ENCODE results near the gene SLC16A3. TPM values are rescaled to one million over a fixed set of nuclear protein-coding genes. Genes with fewer than 3 reads are reported as not detected.

Gene SLC16A3
- total RNA-seq, 1 donor: 222 TPM

DNA sequence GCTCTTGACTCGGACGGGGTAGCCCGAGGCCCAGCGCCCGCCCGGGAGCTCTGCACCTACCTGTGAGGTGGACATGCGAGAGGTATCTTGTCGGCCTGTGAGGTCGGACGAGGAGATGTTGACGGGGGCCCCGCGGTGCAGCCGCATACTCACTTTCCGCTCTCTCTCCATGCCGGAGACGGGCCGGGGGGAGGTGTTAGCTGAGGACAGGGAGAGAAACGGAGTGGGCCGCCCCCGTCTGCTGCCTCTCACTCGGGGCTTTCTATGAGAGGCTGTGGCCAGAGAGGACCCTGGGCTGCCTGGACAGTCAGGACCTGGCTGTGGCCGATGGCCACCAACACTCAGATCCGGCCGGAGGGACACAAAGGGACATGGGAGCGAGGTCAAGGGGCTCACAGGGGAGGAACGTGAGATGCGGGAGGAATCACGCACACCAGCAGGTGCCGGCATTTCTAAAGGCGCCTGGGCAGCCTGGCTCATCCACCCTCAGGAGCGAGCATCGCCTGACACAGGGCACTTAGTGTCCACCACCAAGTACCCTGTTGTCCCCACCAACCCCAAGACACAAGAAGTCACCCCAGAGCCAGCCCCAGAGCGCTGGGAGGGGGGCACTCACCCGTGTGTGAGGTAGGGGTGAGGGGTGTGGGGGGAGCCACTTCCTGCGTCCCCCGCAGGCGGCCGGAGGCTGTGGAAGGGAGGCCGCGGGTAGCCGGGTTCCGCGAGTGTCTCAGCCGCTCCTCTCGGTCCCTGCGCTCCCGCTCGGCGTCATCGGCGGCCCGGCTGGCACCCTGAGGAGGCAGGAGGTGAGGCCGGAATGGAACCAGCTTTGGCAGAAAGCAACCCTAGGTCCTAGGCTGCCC, 20.2 kb downstream of the SLC16A3 start:
- Histone ChIP-seq H4K20me1 (ENCODE audit: insufficient read depth, low read length) (peaks cover 86% of the 10 kb centered on the region), H3K4me1 (ENCODE audit: insufficient read depth, low read length) (peaks cover 17% of the 10 kb centered on the region), H3K79me2 (ENCODE audit: insufficient read depth, low read length) (peaks cover 81% of the 10 kb centered on the region), H2AFZ (ENCODE audit: low read length) (no peak overlapping the region), H3K27me3 (ENCODE audit: insufficient read depth, low read length) (no peaks in the 10 kb centered on the region), H3K36me3 (ENCODE audit: insufficient read depth, low read length) (peaks cover 95% of the 10 kb centered on the region), H3K27ac (ENCODE audit: low read depth, low read length) (no peak overlapping the region), H3K4me3 (ENCODE audit: insufficient read depth, low read length) (no peak overlapping the region), H3K9me3 (ENCODE audit: low read depth, low read length) (no peaks in the 10 kb centered on the region), H3K4me2 (ENCODE audit: insufficient read depth, low read length) (no peak overlapping the region)
- peak; percentile 83 for DNase-seq (ENCODE audit: insufficient read length, low spot score, missing footprints)
- TF ChIP-seq, protein P1, sequence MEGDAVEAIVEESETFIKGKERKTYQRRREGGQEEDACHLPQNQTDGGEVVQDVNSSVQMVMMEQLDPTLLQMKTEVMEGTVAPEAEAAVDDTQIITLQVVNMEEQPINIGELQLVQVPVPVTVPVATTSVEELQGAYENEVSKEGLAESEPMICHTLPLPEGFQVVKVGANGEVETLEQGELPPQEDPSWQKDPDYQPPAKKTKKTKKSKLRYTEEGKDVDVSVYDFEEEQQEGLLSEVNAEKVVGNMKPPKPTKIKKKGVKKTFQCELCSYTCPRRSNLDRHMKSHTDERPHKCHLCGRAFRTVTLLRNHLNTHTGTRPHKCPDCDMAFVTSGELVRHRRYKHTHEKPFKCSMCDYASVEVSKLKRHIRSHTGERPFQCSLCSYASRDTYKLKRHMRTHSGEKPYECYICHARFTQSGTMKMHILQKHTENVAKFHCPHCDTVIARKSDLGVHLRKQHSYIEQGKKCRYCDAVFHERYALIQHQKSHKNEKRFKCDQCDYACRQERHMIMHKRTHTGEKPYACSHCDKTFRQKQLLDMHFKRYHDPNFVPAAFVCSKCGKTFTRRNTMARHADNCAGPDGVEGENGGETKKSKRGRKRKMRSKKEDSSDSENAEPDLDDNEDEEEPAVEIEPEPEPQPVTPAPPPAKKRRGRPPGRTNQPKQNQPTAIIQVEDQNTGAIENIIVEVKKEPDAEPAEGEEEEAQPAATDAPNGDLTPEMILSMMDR (IDR thresholded peaks at IDR 0.05; ENCODE audit: extremely low read depth, low read depth, low read length): no peak

DNA sequence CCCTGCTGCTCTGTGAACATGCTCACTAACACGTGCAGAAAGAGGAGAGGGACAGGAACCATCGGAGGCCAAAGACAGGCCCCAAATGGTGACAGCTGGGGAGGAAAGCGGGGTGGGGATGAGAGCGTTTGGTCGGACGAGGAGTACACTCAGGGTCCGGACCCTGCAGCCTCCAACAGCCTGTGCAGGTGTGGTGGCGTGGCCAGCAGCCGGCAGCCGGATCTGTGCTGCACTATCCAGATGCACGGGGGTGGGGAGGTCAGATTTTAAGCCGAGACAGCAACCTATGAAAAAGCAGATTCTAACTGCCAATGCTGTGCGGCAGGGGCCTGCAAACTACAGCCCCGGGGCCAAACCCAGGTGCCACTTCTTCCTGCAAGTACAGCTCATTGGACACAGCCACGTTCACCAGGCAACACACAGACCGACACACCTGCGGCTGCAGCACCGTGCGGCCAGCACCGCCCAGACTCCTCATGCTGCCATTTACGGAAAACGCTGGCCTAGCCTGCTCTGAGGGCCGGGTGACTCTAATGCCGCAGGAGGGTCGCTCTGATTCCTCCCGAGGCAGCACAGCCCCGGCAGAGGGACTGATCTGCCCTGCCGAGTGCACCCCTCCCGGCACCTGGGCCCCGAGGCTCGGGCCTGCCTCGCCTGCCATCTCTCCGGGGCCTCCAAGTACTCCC, 21.2 kb downstream of the SLC16A3 start:
- H3K27me3 ChIP-seq (ENCODE audit: insufficient read depth, low read length): no peaks in the 10 kb centered on the region
- no peak overlapping the region for H3K27ac ChIP-seq (ENCODE audit: low read depth, low read length)
- peaks cover 77% of the 10 kb centered on the region for H4K20me1 ChIP-seq (ENCODE audit: insufficient read depth, low read length)
- no peak overlapping the region for H2AFZ ChIP-seq (ENCODE audit: low read length)
- TF ChIP-seq, protein P1 (IDR thresholded peaks at IDR 0.05; ENCODE audit: extremely low read depth, low read depth, low read length): no peak
- H3K9me3 ChIP-seq (ENCODE audit: low read depth, low read length): no peaks in the 10 kb centered on the region
- DNase-seq (ENCODE audit: insufficient read length, low spot score, missing footprints): peak; percentile 68
- no peak overlapping the region for H3K4me3 ChIP-seq (ENCODE audit: insufficient read depth, low read length)
- H3K36me3 ChIP-seq (ENCODE audit: insufficient read depth, low read length): peaks cover 86% of the 10 kb centered on the region
- H3K4me2 ChIP-seq (ENCODE audit: insufficient read depth, low read length): no peak overlapping the region
- peaks cover 17% of the 10 kb centered on the region for H3K4me1 ChIP-seq (ENCODE audit: insufficient read depth, low read length)
- H3K79me2 ChIP-seq (ENCODE audit: insufficient read depth, low read length): peaks cover 77% of the 10 kb centered on the region

DNA sequence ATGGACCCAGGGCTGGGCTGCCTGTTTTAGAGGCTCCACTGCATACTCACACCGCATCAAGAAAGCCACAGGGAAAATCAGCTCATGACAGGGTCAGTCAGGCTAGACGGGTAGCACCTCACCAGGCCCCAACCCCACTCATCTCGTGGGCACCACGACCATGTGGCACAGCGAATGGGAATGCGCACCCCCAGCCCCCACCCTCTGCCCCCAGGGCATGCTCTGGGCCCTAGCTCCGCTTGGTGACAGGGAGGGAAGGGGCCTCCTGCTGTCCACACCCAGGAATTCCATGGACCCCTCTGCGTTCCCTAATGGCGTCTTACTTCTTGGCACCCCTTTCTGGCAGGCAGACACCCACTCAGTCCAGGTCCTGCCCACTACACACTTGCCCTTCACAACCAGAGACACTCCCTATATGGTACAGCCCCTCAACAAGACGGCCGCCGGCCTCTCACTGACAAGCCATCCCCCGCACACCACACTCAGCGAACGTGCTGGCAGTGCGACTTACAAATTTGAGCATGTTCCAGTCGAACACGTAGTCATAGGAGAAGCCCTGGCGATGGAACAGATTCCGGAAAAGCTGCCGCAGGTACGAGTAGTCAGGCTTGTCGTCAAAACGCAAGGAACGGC, 22.1 kb downstream of the SLC16A3 start:
- DNase-seq (ENCODE audit: insufficient read length, low spot score, missing footprints): peak; percentile 87
- no peak overlapping the region for H3K4me3 ChIP-seq (ENCODE audit: insufficient read depth, low read length)
- H3K4me2 ChIP-seq (ENCODE audit: insufficient read depth, low read length): no peak overlapping the region
- H3K36me3 ChIP-seq (ENCODE audit: insufficient read depth, low read length): peaks cover 86% of the 10 kb centered on the region
- peaks cover 76% of the 10 kb centered on the region for H4K20me1 ChIP-seq (ENCODE audit: insufficient read depth, low read length)
- no peaks in the 10 kb centered on the region for H3K27me3 ChIP-seq (ENCODE audit: insufficient read depth, low read length)
- no peak overlapping the region for H2AFZ ChIP-seq (ENCODE audit: low read length)
- no peak overlapping the region for H3K27ac ChIP-seq (ENCODE audit: low read depth, low read length)
- H3K9me3 ChIP-seq (ENCODE audit: low read depth, low read length): no peaks in the 10 kb centered on the region
- TF ChIP-seq, protein P1 (IDR thresholded peaks at IDR 0.05; ENCODE audit: extremely low read depth, low read depth, low read length): no peak
- peaks cover 80% of the 10 kb centered on the region for H3K79me2 ChIP-seq (ENCODE audit: insufficient read depth, low read length)
- peaks cover 17% of the 10 kb centered on the region for H3K4me1 ChIP-seq (ENCODE audit: insufficient read depth, low read length)

Measured in osteoblast (primary cell).